ENCODE measurements around the gene RAB1A. TPM values are rescaled to one million over a fixed set of nuclear protein-coding genes. Genes with fewer than 3 reads are reported as not detected.

RAB1A gene
- total and polyA plus RNA-seq, 9 of the 15 experiments (the other 6 are each of a cell fraction or from before 2014, with no cell fraction given): 43.8 to 163 (median 67.7) TPM

- no peak for TF ChIP-seq GABPA (tag; conservative IDR thresholded peaks at IDR 0.05; ENCODE audit: low read depth)
- no peak for TF ChIP-seq PTRF (tag; IDR thresholded peaks at IDR 0.05)
- TF ChIP-seq, protein P1, sequence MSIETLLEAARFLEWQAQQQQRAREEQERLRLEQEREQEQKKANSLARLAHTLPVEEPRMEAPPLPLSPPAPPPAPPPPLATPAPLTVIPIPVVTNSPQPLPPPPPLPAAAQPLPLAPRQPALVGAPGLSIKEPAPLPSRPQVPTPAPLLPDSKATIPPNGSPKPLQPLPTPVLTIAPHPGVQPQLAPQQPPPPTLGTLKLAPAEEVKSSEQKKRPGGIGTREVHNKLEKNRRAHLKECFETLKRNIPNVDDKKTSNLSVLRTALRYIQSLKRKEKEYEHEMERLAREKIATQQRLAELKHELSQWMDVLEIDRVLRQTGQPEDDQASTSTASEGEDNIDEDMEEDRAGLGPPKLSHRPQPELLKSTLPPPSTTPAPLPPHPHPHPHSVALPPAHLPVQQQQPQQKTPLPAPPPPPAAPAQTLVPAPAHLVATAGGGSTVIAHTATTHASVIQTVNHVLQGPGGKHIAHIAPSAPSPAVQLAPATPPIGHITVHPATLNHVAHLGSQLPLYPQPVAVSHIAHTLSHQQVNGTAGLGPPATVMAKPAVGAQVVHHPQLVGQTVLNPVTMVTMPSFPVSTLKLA (conservative IDR thresholded peaks at IDR 0.05): peak; percentile 21 to 56; a peak in 1 of 4 replicates
- no peak for TF ChIP-seq OTX1 (CRISPR knock-in tag; IDR thresholded peaks at IDR 0.05)
- no peak for TF ChIP-seq PHB (CRISPR knock-in tag; IDR thresholded peaks at IDR 0.05)
- TF ChIP-seq FOS (IDR thresholded peaks at IDR 0.05; ENCODE audit: extremely low read depth, insufficient read length): no peak
- TF ChIP-seq SUPT5H (IDR thresholded peaks at IDR 0.05): no peak
- no peak for TF ChIP-seq ZKSCAN3 (CRISPR knock-in tag; IDR thresholded peaks at IDR 0.05)
- TF ChIP-seq NFE2L1 (tag; IDR thresholded peaks at IDR 0.05; ENCODE audit: borderline replicate concordance, low read depth): no peak
- no peak for TF ChIP-seq ZNF253 (CRISPR knock-in tag; conservative IDR thresholded peaks at IDR 0.05)
- TF ChIP-seq ZNF778 (CRISPR knock-in tag; IDR thresholded peaks at IDR 0.05): no peak
- TF ChIP-seq ID3 (CRISPR knock-in tag; IDR thresholded peaks at IDR 0.05): no peak
- no peak for TF ChIP-seq ID3 (tag; IDR thresholded peaks at IDR 0.05)
- TF ChIP-seq CCNT2 (IDR thresholded peaks at IDR 0.05; ENCODE audit: borderline replicate concordance, extremely low read depth, insufficient read length, low read depth, low read length): no peak
- TF ChIP-seq, protein P2, sequence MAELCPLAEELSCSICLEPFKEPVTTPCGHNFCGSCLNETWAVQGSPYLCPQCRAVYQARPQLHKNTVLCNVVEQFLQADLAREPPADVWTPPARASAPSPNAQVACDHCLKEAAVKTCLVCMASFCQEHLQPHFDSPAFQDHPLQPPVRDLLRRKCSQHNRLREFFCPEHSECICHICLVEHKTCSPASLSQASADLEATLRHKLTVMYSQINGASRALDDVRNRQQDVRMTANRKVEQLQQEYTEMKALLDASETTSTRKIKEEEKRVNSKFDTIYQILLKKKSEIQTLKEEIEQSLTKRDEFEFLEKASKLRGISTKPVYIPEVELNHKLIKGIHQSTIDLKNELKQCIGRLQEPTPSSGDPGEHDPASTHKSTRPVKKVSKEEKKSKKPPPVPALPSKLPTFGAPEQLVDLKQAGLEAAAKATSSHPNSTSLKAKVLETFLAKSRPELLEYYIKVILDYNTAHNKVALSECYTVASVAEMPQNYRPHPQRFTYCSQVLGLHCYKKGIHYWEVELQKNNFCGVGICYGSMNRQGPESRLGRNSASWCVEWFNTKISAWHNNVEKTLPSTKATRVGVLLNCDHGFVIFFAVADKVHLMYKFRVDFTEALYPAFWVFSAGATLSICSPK (IDR thresholded peaks at IDR 0.05; ENCODE audit: borderline replicate concordance): no peak
- no peak for TF ChIP-seq ZNF695 (CRISPR knock-in tag; IDR thresholded peaks at IDR 0.05)
- peak; percentile 54; the same call in 1 of the 2 replicates for TF ChIP-seq STAG1 (CRISPR knock-in tag; IDR thresholded peaks at IDR 0.05; ENCODE audit: borderline replicate concordance)
- TF ChIP-seq SREBF2 (CRISPR knock-in tag; IDR thresholded peaks at IDR 0.05): no peak
- TF ChIP-seq RHOXF2B (CRISPR knock-in tag; conservative IDR thresholded peaks at IDR 0.05): no peak
- no peak for TF ChIP-seq ZC3H4 (CRISPR knock-in tag; IDR thresholded peaks at IDR 0.05; ENCODE audit: borderline replicate concordance)
- TF ChIP-seq ASH1L (IDR thresholded peaks at IDR 0.05; ENCODE audit: borderline replicate concordance, low read depth, partially characterized antibody): no peak
- TF ChIP-seq SMARCA5 (IDR thresholded peaks at IDR 0.05): no peak
- peak; percentile 41; the same call in 1 of the 2 replicates for TF ChIP-seq MYC (IDR thresholded peaks at IDR 0.05; ENCODE audit: low read depth, low read length)
- no peak for TF ChIP-seq MYC (CRISPR knock-in tag; IDR thresholded peaks at IDR 0.05; ENCODE audit: borderline replicate concordance, low read depth)
- 0 out of 2 replicates have a peak, but pooled peaks have one; percentile 47 for TF ChIP-seq ADNP (tag; IDR thresholded peaks at IDR 0.05)
- no peak for TF ChIP-seq YY1 (IDR thresholded peaks at IDR 0.05; ENCODE audit: borderline replicate concordance in 1 of 3, control insufficient read depth in 1 of 3, extremely low read depth in 1 of 3, insufficient read depth in 3 of 3, insufficient read length in 1 of 3, insufficient replicate concordance in 2 of 3, low read depth in 1 of 3, low read length in 2 of 3)
Observed at GRCh38 chr2:65064728-65065552, 65.0 kb downstream of the RAB1A start (continued).

All from K562 (cell line).